ENCODE data around the gene CSN3.

- TF ChIP-seq POLR2AphosphoS5 (IDR thresholded peaks at IDR 0.05; ENCODE audit: borderline replicate concordance, low read depth, low read length) (no peak), EZH2 (IDR thresholded peaks at IDR 0.05) (no peak)
Observed at GRCh38 chr4:70197842-70198241, 44.6 kb upstream of the CSN3 start.

All from SK-N-MC (cell line).